H1 (cell line): ENCODE measurements around the gene FOSL2.

Experiments used
- JUN ChIP-seq: IDR thresholded peaks from 2 replicates; pipeline ENCODE4 v1.6.1; 2011; ENCODE audit warnings: low read depth, mild to moderate bottlenecking, improper control_type of control experiment, low read length
- POLR2A ChIP-seq, 2 experiments: IDR thresholded peaks; 1 replicate in 1 of 2; 2 replicates in 1 of 2; pipeline ENCODE4 v1.6.1; 2011; ENCODE audit warnings: low read depth in 2 of 2, low read length in 2 of 2, mild to moderate bottlenecking in 2 of 2; ENCODE audit errors: control extremely low read depth in 1 of 2
- SIRT6 ChIP-seq: IDR thresholded peaks from one replicate; pipeline ENCODE4 v1.7.1; 2012; ENCODE audit warnings: low read length, inconsistent platforms
- SRF ChIP-seq: IDR thresholded peaks from 2 replicates; pipeline ENCODE4 v1.6.1; 2011; ENCODE audit warnings: mild to moderate bottlenecking, low read depth, low read length, moderate library complexity
- TF ChIP-seq, protein P1 (sequence below), 3 experiments: IDR thresholded peaks; 1 replicate in 2 of 3; 2 replicates in 1 of 3; pipeline versions ENCODE4 v1.5.1 to v1.6.1; 2011; ENCODE audit warnings: low read length in 3 of 3, mild to moderate bottlenecking in 3 of 3, inconsistent platforms in 2 of 3, low read depth in 1 of 3, moderate library complexity in 1 of 3; ENCODE audit not compliant: insufficient read depth in 1 of 3; ENCODE audit errors: control extremely low read depth in 1 of 3

DNA sequence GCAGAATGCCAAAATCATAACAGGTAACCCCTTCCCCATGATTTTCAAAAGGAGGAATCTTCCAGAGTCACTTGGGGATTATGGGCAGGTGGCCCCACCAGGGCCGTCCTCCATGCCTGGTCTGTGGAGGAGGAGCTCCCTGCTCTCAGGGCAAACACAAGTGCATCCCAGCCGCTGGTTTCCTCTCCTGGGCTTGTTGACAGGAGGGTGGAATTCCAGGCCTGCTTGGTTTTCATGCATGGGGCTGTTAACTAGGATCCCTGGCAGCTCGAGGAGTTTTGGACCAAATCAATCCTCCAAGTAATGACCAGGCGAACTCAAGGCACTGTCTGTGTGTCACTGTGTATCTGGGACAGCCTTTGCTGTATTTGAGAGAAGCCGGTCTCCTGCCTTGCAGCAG is 45.3 kb downstream of the FOSL2 start:
- no peak for TF ChIP-seq SIRT6
- TF ChIP-seq, protein P1, sequence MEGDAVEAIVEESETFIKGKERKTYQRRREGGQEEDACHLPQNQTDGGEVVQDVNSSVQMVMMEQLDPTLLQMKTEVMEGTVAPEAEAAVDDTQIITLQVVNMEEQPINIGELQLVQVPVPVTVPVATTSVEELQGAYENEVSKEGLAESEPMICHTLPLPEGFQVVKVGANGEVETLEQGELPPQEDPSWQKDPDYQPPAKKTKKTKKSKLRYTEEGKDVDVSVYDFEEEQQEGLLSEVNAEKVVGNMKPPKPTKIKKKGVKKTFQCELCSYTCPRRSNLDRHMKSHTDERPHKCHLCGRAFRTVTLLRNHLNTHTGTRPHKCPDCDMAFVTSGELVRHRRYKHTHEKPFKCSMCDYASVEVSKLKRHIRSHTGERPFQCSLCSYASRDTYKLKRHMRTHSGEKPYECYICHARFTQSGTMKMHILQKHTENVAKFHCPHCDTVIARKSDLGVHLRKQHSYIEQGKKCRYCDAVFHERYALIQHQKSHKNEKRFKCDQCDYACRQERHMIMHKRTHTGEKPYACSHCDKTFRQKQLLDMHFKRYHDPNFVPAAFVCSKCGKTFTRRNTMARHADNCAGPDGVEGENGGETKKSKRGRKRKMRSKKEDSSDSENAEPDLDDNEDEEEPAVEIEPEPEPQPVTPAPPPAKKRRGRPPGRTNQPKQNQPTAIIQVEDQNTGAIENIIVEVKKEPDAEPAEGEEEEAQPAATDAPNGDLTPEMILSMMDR (IDR thresholded peaks at IDR 0.05; ENCODE audit: control extremely low read depth in 1 of 3, insufficient read depth in 1 of 3, low read depth in 1 of 3, low read length in 3 of 3) = no peak
- no peak for TF ChIP-seq JUN
- no peak for TF ChIP-seq POLR2A (IDR thresholded peaks at IDR 0.05; ENCODE audit: control extremely low read depth in 1 of 2, low read depth in 2 of 2, low read length in 2 of 2)
- TF ChIP-seq SRF = no peak
